ENCODE measurements around the gene ZNF888. TPM values are rescaled to one million over a fixed set of nuclear protein-coding genes. Genes with fewer than 3 reads are reported as not detected.
"Not testable (repeated sequence)": the region's sequence is repeated elsewhere in the genome, so short reads cannot be mapped to it uniquely, and the experiment has no call there.

The ZNF888 gene
- total and polyA plus RNA-seq, 10 donors: 2.0 to 7.7 (median 5.0) TPM

DNA sequence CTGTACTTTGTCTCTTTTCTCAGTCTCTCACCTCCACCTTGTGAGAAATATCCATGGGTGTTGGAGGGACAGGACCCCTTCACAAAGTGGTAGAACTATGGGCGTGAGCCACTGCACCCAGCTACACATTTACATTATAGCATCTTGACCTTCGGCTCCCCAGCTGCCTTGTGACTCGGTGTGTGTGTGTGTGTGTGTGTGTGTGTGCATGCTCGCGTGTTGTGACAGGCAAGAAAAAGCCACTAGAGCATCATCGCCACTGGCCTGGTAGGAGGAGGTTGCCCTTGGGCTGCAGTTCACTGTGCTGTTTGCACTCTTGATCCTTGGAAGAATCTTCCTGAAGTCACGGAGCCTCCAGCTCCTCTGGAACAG, 13.7 kb upstream of the ZNF888 start:
- no peak for DNase-seq
- H3K36me3 ChIP-seq: peaks cover 0 to 48% (median 0%) of the 10 kb centered on the region in 6 donors
- no peak overlapping the region for H3K4me3 ChIP-seq
- intact Hi-C loops (cut with DNase I; ENCODE audit: low total_unique reads): no loop called here
- no peak overlapping the region for H3K27ac ChIP-seq
- WGBS, 5 donors: 79 to 88% (median 84%) methylated on average over 7 of the region's 7 CpGs
- no peak for TF ChIP-seq CTCF (IDR thresholded peaks at IDR 0.05 in 8 of 11, conservative IDR thresholded peaks at IDR 0.05 in 3 of 11)
- no peak for TF ChIP-seq POLR2A (IDR thresholded peaks at IDR 0.05)
- no peak for TF ChIP-seq POLR2AphosphoS5 (IDR thresholded peaks at IDR 0.05)
- H3K27me3 ChIP-seq (replicated peaks in 1 of 7): no peaks in the 10 kb centered on the region
- H3K4me1 ChIP-seq: peaks cover 0 to 34% (median 17%) of the 10 kb centered on the region in 6 donors
- peaks cover 0 to 58% (median 16%) of the 10 kb centered on the region in 8 donors for H3K9me3 ChIP-seq

- Histone ChIP-seq H3K4me1 (peaks cover 0 to 28% (median 13%) of the 10 kb centered on the region in 6 donors), H3K9me3 (peaks cover 0 to 63% (median 16%) of the 10 kb centered on the region in 8 donors), H3K27me3 (replicated peaks in 1 of 7) (no peaks in the 10 kb centered on the region), H3K36me3 (peaks cover 0 to 54% (median 0%) of the 10 kb centered on the region in 6 donors), H3K4me3 (no peak overlapping the region), H3K27ac (peak overlapping the region in 1 of 8 donors; percentile 21)
- 43 to 56% (median 50%) methylated on average over 11 to 12 of the region's 12 CpGs for WGBS, 5 donors
- no peak for TF ChIP-seq POLR2A (IDR thresholded peaks at IDR 0.05)
- no peak for TF ChIP-seq POLR2AphosphoS5 (IDR thresholded peaks at IDR 0.05)
- no peak for TF ChIP-seq CTCF (IDR thresholded peaks at IDR 0.05 in 8 of 11, conservative IDR thresholded peaks at IDR 0.05 in 3 of 11)
- no peak for DNase-seq
- intact Hi-C loops (cut with DNase I; ENCODE audit: low total_unique reads): no loop called here
These were observed 13.1 kb upstream of the ZNF888 start for GRCh38 chr19:52936151-52936953.

GRCh38 chr19:52935434-52935833, 12.2 kb upstream of the ZNF888 start:
- WGBS, 5 donors: 75 to 84% (median 84%) methylated on average over 8 of the region's 8 CpGs
- H3K4me3 ChIP-seq: no peak overlapping the region
- peaks cover 0 to 19% (median 6%) of the 10 kb centered on the region in 6 donors for H3K4me1 ChIP-seq
- TF ChIP-seq POLR2AphosphoS5 (IDR thresholded peaks at IDR 0.05): no peak
- no peak for TF ChIP-seq CTCF (IDR thresholded peaks at IDR 0.05 in 8 of 11, conservative IDR thresholded peaks at IDR 0.05 in 3 of 11)
- no peak for TF ChIP-seq POLR2A (IDR thresholded peaks at IDR 0.05)
- intact Hi-C loops (cut with DNase I; ENCODE audit: low total_unique reads): no loop called here
- H3K27me3 ChIP-seq (replicated peaks in 1 of 7): no peaks in the 10 kb centered on the region
- no peak for DNase-seq
- H3K9me3 ChIP-seq: peaks cover 0 to 64% (median 16%) of the 10 kb centered on the region in 8 donors
- H3K36me3 ChIP-seq: peaks cover 0 to 55% (median 0%) of the 10 kb centered on the region in 6 donors
- H3K27ac ChIP-seq: no peak overlapping the region

DNA sequence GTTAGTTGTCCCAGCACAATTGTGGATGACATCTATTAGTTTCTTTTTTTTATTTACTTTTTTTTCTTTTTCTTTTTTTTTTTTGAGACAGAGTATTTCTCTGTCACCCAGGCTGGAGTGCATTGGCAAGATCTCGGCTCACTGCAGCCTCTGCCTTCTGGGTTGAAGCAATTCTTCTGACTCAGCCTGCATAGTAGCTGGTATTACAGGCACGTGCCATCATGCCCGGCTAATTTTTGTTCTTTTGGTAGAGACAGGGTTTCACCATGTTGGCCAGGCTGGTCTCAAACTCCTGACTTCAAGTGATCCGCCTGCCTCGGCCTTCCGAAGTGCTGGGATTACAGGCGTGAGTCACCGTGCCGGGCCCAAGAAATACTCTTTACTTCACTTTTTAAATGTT, 1.4 kb upstream of the ZNF888 start:
- H3K27me3 ChIP-seq (replicated peaks in 1 of 7); intact Hi-C loops (cut with DNase I; ENCODE audit: low total_unique reads); DNase-seq; H3K4me3 ChIP-seq; H3K9me3 ChIP-seq: not testable (repeated sequence)
- 93 to 98% (median 96%) methylated on average over 9 of the region's 9 CpGs for WGBS, 5 donors
- Histone ChIP-seq H3K4me1 (peaks cover 7 to 35% (median 20%) of the 10 kb centered on the region in 6 donors), H3K36me3 (peaks cover 0 to 31% (median 17%) of the 10 kb centered on the region in 6 donors), H3K27ac (peak overlapping the region in 1 of 8 donors; percentile 91)
